OCI-LY1 (cell line): ENCODE measurements around the gene SSH3.

Experiments
- H2AFZ ChIP-seq: fragments of 200-600 bp; sonication (generic), shearing (Covaris generic); 2 replicates; pipeline ENCODE4 v1.6.0; 2014; ENCODE audit warnings: antibody characterized with exemption, mild to moderate bottlenecking, low read length
- H3F3A ChIP-seq: fragments of 200-600 bp; sonication (generic), shearing (Covaris generic); 2 replicates; pipeline ENCODE4 v1.6.0; 2014; ENCODE audit warnings: mild to moderate bottlenecking, antibody characterized with exemption, low read length, moderate library complexity; ENCODE audit not compliant: insufficient read depth
- H3K27ac ChIP-seq: fragments of 200-600 bp; sonication (generic); 2 replicates; pipeline ENCODE4 v1.5.1; 2014; ENCODE audit warnings: low read length, mixed run types, mild to moderate bottlenecking, low read depth; ENCODE audit not compliant: poor library complexity, severe bottlenecking
- H3K27me3 ChIP-seq: fragments of 200-600 bp; sonication (generic); 2 replicates; pipeline ENCODE4 v1.6.0; 2014; ENCODE audit warnings: antibody characterized with exemption, mild to moderate bottlenecking, low read length, moderate library complexity; ENCODE audit not compliant: insufficient read depth
- H3K36me3 ChIP-seq: fragments of 200-600 bp; sonication (generic); 2 replicates; pipeline ENCODE4 v1.6.1; 2014; ENCODE audit warnings: mild to moderate bottlenecking, antibody characterized with exemption, low read length, moderate library complexity, mixed read lengths; ENCODE audit not compliant: insufficient read depth
- H3K4me1 ChIP-seq: fragments of 200-600 bp; sonication (generic); 2 replicates; pipeline ENCODE4 v1.5.1; 2014; ENCODE audit warnings: mild to moderate bottlenecking, low read length, moderate library complexity; ENCODE audit not compliant: insufficient read depth, severe bottlenecking
- H3K4me2 ChIP-seq: fragments of 200-600 bp; sonication (generic), shearing (Covaris generic); 2 replicates; pipeline ENCODE4 v1.6.1; 2014; ENCODE audit warnings: low read length
- H3K4me3 ChIP-seq: fragments of 200-600 bp; sonication (generic); 2 replicates; pipeline ENCODE4 v1.5.1; 2014; ENCODE audit warnings: low read length, low read depth, mild to moderate bottlenecking, mixed read lengths; ENCODE audit not compliant: poor library complexity, severe bottlenecking
- H3K79me2 ChIP-seq: fragments of 200-600 bp; shearing (Covaris generic); 2 replicates; pipeline ENCODE4 v1.6.1; 2016; ENCODE audit warnings: mixed run types, low read length, mixed read lengths; ENCODE audit not compliant: insufficient read depth
- H3K9ac ChIP-seq: fragments of 200-600 bp; sonication (generic), shearing (Covaris generic); 2 replicates; pipeline ENCODE4 v1.6.1; 2014; ENCODE audit warnings: mild to moderate bottlenecking, low read length, mixed read lengths
- H3K9me2 ChIP-seq: fragments of 200-600 bp; sonication (generic), shearing (Covaris generic); 2 replicates; pipeline ENCODE4 v1.6.1; 2014; ENCODE audit warnings: low read depth, mild to moderate bottlenecking, low read length, mixed read lengths
- H3K9me3 ChIP-seq: fragments of 200-600 bp; shearing (Covaris generic); 2 replicates; pipeline ENCODE4 v1.6.1; 2014; ENCODE audit warnings: low read length, mixed read lengths
- H4K20me1 ChIP-seq: fragments of 200-600 bp; sonication (generic), shearing (Covaris generic); 2 replicates; pipeline ENCODE4 v1.6.0; 2016; ENCODE audit warnings: mild to moderate bottlenecking, low read length; ENCODE audit not compliant: insufficient read depth
- CTCF ChIP-seq: fragments of 200-600 bp; sonication (generic), shearing (Covaris generic); IDR thresholded peaks from 2 replicates; pipeline ENCODE4 v1.5.1; 2017; ENCODE audit warnings: mild to moderate bottlenecking, antibody characterized with exemption, low read length, moderate library complexity, mixed read lengths
- EZH2 ChIP-seq: fragments of 200-600 bp; sonication (generic), shearing (Covaris generic); IDR thresholded peaks from 2 replicates; pipeline ENCODE4 v1.8.0; 2017; ENCODE audit warnings: borderline replicate concordance, mixed run types, mild to moderate bottlenecking, antibody characterized with exemption, low read length, moderate library complexity, mixed read lengths

Gene SSH3

GRCh38 chr11:67288198-67288451 is 15.2 kb upstream of the SSH3 start:
- H3K79me2 ChIP-seq, result no peaks in the 10 kb centered on the region
- H3K4me2 ChIP-seq, result peak overlapping the region; percentile 75
- H3K9ac ChIP-seq, result peak overlapping the region; percentile 98
- peaks cover 34% of the 10 kb centered on the region for H3K4me1 ChIP-seq
- no peaks in the 10 kb centered on the region for H3K27me3 ChIP-seq
- no peaks in the 10 kb centered on the region for H3F3A ChIP-seq
- H4K20me1 ChIP-seq, result no peaks in the 10 kb centered on the region
- no peaks in the 10 kb centered on the region for H3K9me3 ChIP-seq
- H2AFZ ChIP-seq, result no peak overlapping the region
- H3K9me2 ChIP-seq, result no peaks in the 10 kb centered on the region
- peak overlapping the region; percentile 85 for H3K4me3 ChIP-seq
- H3K27ac ChIP-seq, result peak overlapping the region; percentile 96
- peaks cover 68% of the 10 kb centered on the region for H3K36me3 ChIP-seq
- no peak for TF ChIP-seq EZH2
- TF ChIP-seq CTCF, result no peak

GRCh38 chr11:67288452-67289225 is 14.7 kb upstream of the SSH3 start:
- Histone ChIP-seq H3K9me2 (no peaks in the 10 kb centered on the region), H3K27ac (peak overlapping the region; percentile 96), H3K79me2 (no peaks in the 10 kb centered on the region), H3K9me3 (no peaks in the 10 kb centered on the region), H3K27me3 (no peaks in the 10 kb centered on the region), H3K4me3 (peak overlapping the region; percentile 85), H3K4me2 (peak overlapping the region; percentile 75), H3K36me3 (peaks cover 67% of the 10 kb centered on the region), H3K4me1 (peaks cover 34% of the 10 kb centered on the region), H4K20me1 (no peaks in the 10 kb centered on the region), H2AFZ (no peak overlapping the region), H3F3A (no peaks in the 10 kb centered on the region), H3K9ac (peak overlapping the region; percentile 98)
- TF ChIP-seq CTCF (peak; percentile 41), EZH2 (no peak)

DNA sequence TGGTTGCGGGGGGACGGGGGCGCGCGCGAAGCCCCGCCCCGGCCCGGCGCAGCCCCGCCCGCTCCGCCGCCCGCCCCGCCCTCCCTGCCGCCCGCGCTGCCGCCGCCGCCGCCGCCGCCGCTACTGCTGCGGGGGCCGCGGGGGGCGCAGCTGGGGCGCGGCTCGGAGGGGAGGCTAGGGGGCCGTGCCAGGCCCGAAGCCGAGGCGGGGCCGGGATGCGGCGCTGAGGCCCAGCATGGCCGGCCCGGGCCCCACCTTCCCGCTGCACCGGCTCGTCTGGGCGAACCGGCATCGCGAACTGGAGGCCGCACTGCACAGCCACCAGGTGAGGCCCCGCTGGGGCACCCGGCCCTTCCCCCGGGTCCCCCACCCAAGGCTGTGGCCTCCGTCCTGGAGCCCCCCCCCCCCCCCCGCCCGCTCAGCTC is 14.1 kb upstream of the SSH3 start, which contains the start of gene ANKRD13D:
Gene ANKRD13D, plus strand, starts transcription at position 78 of the 425 bp plus-strand sequence. Its CDS starts 158 bp downstream, at position 236.
- Histone ChIP-seq H2AFZ (no peak within 1 kb of the TSS), H3K9ac (peak within 1 kb of the TSS; percentile 98)

More for the DNA sequence above, 14.1 kb upstream of the SSH3 start, which contains the start of gene ANKRD13D:
- TF ChIP-seq CTCF (no peak), EZH2 (no peak)
- Histone ChIP-seq H3K9me2 (no peaks in the 10 kb centered on the region), H3K79me2 (no peaks in the 10 kb centered on the region), H3K4me2 (peak within 1 kb of the TSS; percentile 84), H3K9me3 (no peaks in the 10 kb centered on the region; the same call in 1 of the 2 replicates), H4K20me1 (no peaks in the 10 kb centered on the region), H3K4me1 (peaks cover 34% of the 10 kb centered on the region), H3K27me3 (no peaks in the 10 kb centered on the region), H3F3A (no peaks in the 10 kb centered on the region), H3K27ac (peak within 1 kb of the TSS; percentile 96), H3K36me3 (peaks cover 67% of the 10 kb centered on the region), H3K4me3 (peak within 1 kb of the TSS; percentile 85)
